ENCODE data around the gene JAK1.

DNA sequence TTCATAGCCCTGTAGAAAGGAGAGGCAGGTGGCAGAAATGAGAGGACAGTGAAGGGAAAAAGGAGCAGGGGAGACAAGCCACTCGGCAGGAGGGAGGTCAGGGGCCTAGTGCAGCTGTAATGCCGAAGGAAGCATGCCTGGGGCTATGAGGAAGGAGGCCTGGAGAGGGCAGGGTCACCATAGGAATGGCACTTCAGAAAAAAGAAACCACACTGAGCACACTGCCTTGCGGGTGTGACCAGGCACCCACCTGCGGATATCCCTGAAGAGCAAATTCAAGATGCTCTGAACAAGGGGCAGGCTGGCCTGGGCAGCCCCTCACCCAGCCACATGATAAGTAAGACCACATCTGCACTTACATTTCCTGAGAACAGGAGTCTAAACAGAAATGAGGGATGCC is 104.7 kb downstream of the JAK1 start:
- TF ChIP-seq CTCF (IDR thresholded peaks at IDR 0.05) (peak in 5 of 6 experiments; percentile 12 to 46 (median 19)), POLR2AphosphoS5 (IDR thresholded peaks at IDR 0.05) (no peak), POLR2A (IDR thresholded peaks at IDR 0.05) (no peak)

All from upper lobe of left lung (tissue), 4 donors.